GM12891 (cell line): ENCODE results near the gene ADGRG1.
A peak's percentile ranks its signal among the peaks of the same experiment; 100 is the strongest.
"Not testable (repeated sequence)": the region's sequence is repeated elsewhere in the genome, so short reads cannot be mapped to it uniquely, and the experiment has no call there.

Experiments used
- DNase-seq: peaks from one replicate; pipeline ENCODE4 v3.0.0; 2011; ENCODE audit warnings: low spot score; ENCODE audit not compliant: insufficient read length
- FAIRE-seq: peaks from 2 replicates; lab custom pipeline; 2011; peaks lifted over from hg19 to GRCh38; lab: Jason Lieb, UNC
- PAX5 ChIP-seq: IDR thresholded peaks from 2 replicates; pipeline ENCODE4 v1.6.1; 2011; ENCODE audit warnings: low read length, moderate library complexity, mild to moderate bottlenecking; ENCODE audit not compliant: insufficient read depth, severe bottlenecking
- POLR2A ChIP-seq: IDR thresholded peaks from 2 replicates; pipeline ENCODE4 v1.6.1; 2011; ENCODE audit warnings: low read depth, low read length, control low read depth
- POLR2AphosphoS5 ChIP-seq: IDR thresholded peaks from 2 replicates; pipeline ENCODE4 v1.6.1; 2011; ENCODE audit warnings: low read depth, low read length, control low read depth
- POU2F2 ChIP-seq: IDR thresholded peaks from 2 replicates; pipeline ENCODE4 v1.6.1; 2011; ENCODE audit warnings: low read depth, mild to moderate bottlenecking, control low read depth, low read length, moderate library complexity
- SPI1 ChIP-seq: IDR thresholded peaks from 2 replicates; pipeline ENCODE4 v1.6.1; 2011; ENCODE audit warnings: low read depth, low read length, control low read depth
- TAF1 ChIP-seq: IDR thresholded peaks from 2 replicates; pipeline ENCODE4 v1.6.1; 2011; ENCODE audit warnings: low read depth, low read length, control low read depth

ADGRG1 gene

DNA sequence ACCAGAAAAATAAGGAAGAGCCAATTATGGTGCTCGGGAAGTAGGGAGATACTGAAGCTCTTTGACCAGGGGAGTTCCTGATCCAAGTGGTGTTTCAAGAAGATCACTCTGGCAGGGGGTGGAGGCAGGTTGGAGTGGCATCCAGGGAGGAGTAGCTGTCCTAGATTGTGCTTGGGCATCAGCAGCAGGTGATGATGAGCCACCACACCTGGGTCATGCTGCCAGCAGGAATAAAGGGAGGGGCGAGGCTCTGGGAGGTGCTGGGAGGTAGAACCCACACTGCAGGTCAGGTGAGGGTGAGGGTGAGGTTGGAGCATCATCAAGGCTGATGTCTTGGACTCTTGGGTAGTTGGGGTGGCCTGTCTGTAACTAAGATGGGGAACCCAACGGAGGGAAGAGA is 35.4 kb upstream of the ADGRG1 start:
- TF ChIP-seq POLR2AphosphoS5 (no peak), SPI1 (no peak), TAF1 (no peak), PAX5 (no peak), POU2F2 (no peak), POLR2A (no peak)
- no peak for DNase-seq
- FAIRE-seq: no peak

- DNase-seq (no peak), FAIRE-seq (no peak)
- no peak for TF ChIP-seq SPI1
- TF ChIP-seq POU2F2: no peak
- TF ChIP-seq PAX5: no peak
- no peak for TF ChIP-seq POLR2A
- no peak for TF ChIP-seq TAF1
- TF ChIP-seq POLR2AphosphoS5: no peak
Observed at GRCh38 chr16:57593990-57594389, 34.4 kb upstream of the ADGRG1 start.

DNA sequence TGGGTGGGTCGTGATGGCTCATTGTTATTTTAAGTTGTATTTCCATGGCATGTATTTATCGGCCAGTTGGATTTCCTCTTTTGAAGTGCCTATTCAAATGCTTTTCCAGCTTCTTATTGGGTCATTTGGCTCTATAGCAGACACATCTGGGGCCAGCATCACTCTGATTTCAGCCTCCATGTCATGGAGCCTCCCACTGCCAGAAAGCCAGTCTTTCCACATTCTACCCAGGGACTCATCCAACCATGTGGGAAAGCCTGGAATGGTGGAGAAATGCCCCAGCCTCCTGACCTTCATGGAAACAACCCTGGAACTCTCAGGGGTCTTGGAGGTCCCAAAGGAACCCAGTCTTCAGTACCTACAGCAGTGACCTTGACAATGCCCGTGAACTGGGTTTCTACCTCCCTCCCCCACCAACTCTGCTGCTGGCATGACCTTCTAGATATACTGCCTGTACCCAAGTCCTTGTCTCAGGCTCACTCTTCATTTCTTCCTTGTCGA is 33.8 kb upstream of the ADGRG1 start:
- TF ChIP-seq POU2F2 (no peak), POLR2A (no peak), PAX5 (no peak), SPI1 (no peak), POLR2AphosphoS5 (no peak), TAF1 (no peak)
- FAIRE-seq (no peak), DNase-seq (no peak)

- DNase-seq, FAIRE-seq: not testable (repeated sequence)
Observed at GRCh38 chr16:57596234-57596633, 32.2 kb upstream of the ADGRG1 start.

DNA sequence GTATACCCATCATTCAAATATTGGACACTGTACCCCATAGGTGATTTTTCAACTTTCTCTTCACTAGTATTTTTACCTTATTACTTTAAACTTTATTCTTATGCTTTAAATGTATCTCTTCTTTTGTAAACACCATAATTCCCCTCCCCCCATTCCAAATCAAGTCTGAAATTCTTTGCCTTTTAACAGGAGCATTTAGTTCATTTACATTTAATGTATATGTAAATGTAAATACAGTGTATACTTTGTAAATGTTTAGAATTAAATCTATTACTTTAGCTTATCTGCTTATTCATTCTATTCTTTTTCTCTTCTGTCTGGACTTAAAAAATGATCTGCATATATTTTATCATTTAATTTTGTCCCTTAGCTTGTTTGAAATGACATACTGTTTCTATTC is 30.0 kb upstream of the ADGRG1 start:
- DNase-seq (no peak), FAIRE-seq (no peak)
- TF ChIP-seq TAF1 (no peak), SPI1 (no peak), POLR2AphosphoS5 (no peak), PAX5 (no peak), POU2F2 (no peak), POLR2A (no peak)

DNA sequence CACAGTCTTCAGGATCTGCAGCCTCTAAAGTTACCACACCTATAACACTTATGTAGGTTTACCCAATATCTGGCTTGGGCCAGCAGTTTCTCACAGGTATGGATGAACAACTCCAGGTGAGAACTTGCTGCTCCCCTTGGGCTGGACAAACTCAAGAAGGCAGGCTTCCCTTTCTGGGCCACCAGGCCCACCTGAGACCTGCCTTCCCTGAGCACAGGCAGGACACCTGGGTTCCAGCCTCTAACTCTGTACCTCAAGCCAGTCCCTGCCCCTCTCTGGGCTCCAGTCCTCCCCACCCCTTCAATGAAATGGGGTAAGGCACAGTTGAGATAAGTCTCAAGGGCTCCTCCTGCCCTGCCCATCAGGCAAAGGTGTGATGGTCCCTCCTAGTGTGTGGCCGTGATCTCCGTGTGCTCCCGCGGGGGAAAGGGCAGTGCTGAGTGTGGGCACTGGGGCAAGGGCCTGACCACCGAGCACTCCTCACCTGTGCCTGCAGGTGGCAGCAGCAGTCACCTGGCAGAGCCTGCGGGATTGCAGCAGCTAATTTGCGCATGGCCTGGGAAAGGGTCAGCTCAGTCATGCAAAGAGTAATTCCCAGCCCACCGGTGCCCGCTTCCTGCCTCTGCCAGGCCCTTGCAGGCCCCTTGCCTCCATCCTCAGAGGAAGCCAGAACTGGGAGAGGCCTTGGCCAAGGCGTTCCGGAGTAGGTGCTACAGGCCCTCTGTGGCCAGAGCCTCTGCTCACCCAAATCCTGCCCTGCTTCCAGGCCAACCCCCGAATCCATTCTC is 28.2 kb upstream of the ADGRG1 start:
- no peak for DNase-seq
- TF ChIP-seq POLR2A (no peak), SPI1 (no peak), POU2F2 (no peak), PAX5 (no peak), TAF1 (no peak), POLR2AphosphoS5 (no peak)
- peak; percentile 95 for FAIRE-seq

DNA sequence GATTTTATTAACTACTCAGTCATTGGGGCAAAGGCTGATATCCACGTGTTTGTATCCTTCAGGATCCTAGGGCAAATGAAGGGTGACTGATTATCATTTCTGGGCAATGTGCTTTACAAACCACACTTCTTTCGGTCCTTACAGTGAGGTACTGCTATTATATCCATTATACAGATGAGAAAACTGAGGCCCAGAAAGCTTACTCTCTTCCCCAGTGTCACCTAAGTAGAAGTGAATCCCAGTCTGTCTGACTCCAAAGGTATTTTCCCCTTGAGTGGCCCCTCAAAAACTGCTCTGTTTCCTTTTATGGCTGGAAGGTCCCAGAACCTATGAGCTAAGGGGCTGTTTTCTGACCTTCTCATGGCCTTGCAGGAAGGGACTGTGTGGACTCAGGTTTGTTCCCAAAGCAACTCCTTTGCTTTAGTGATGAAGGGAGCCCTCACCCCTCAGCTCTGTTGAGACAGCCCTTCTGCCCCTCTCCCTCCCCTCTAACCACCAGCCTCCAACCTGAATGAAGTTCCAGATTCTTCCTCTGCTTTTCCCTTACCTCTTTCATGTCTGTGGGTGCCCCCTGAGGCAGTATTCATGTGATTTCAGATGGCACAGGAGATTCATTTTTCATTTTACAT is 27.4 kb upstream of the ADGRG1 start:
- TF ChIP-seq POLR2AphosphoS5: no peak
- no peak for TF ChIP-seq PAX5
- TF ChIP-seq TAF1: no peak
- TF ChIP-seq SPI1: no peak
- no peak for TF ChIP-seq POU2F2
- no peak for TF ChIP-seq POLR2A
- DNase-seq (no peak), FAIRE-seq (peak; percentile 26)

- TF ChIP-seq POLR2A: no peak
- peak; percentile 43; the same call in 1 of the 2 replicates for TF ChIP-seq SPI1
- no peak for TF ChIP-seq POLR2AphosphoS5
- TF ChIP-seq PAX5: no peak
- TF ChIP-seq TAF1: no peak
- TF ChIP-seq POU2F2: peak; percentile 47; the same call in 1 of the 2 replicates
- FAIRE-seq: peak; percentile 87
- DNase-seq: no peak
Observed at GRCh38 chr16:57601801-57602478, 26.5 kb upstream of the ADGRG1 start.
